SU-DHL-6 (cell line): ENCODE measurements around the gene DGKB.

Source experiments
- CTCF ChIP-seq: fragments of 200-600 bp; sonication (generic); IDR thresholded peaks from one replicate; pipeline ENCODE4 v1.5.1; 2017; ENCODE audit warnings: antibody characterized with exemption, mild to moderate bottlenecking, low read length, moderate library complexity; ENCODE audit not compliant: insufficient read depth, poor library complexity, severe bottlenecking
- EZH2phosphoT487 ChIP-seq: fragments of 200-600 bp; sonication (generic), shearing (Covaris generic); conservative IDR thresholded peaks from 2 replicates; pipeline ENCODE4 v1.6.1; 2018; ENCODE audit warnings: mild to moderate bottlenecking, antibody characterized with exemption, low read length, moderate library complexity, mixed read lengths

- no peak for TF ChIP-seq CTCF
- TF ChIP-seq EZH2phosphoT487, result no peak
Observed at GRCh38 chr7:14776266-14776665, 126.3 kb downstream of the DGKB start.
